H1 (cell line): ENCODE measurements around the gene YAP1. TPM values are rescaled to one million over a fixed set of nuclear protein-coding genes. Genes with fewer than 3 reads are reported as not detected.

ENCODE experiments used
- CTCF ChIA-PET: fragments of 300-600 bp; sonication (Branson Sonifier 250); formaldehyde crosslinking; loops from one replicate; lab custom pipeline; 2021; ENCODE audit not compliant: partially characterized antibody; lab: Charles Lee
- POLR2A ChIA-PET: fragments of 300-600 bp; sonication (Branson Sonifier 250); formaldehyde crosslinking; loops from one replicate; lab custom pipeline; 2021; ENCODE audit warnings: inconsistent platforms; ENCODE audit not compliant: partially characterized antibody; lab: Charles Lee
- DNase-seq, 2 experiments: peaks; one replicate each; pipeline versions ENCODE4 v3.0.0 to v3.0.0-alpha.2; 2010 to 2022; ENCODE audit warnings: low spot score in 2 of 2, low read depth in 1 of 2, mixed read lengths in 1 of 2
- FAIRE-seq: peaks from 2 replicates; lab custom pipeline; 2011; peaks lifted over from hg19 to GRCh38; lab: Jason Lieb, UNC
- H2AFZ ChIP-seq: 2 replicates; pipeline ENCODE4 v1.8.1; 2012; ENCODE audit warnings: low read length, inconsistent platforms
- H2AK5ac ChIP-seq: 2 replicates; pipeline ENCODE4 v1.6.1; 2013; ENCODE audit warnings: low read depth, low read length
- H2BK120ac ChIP-seq: replicated peaks from 2 replicates; pipeline ENCODE3; 2013; ENCODE audit warnings: low read depth, low read length, inconsistent platforms
- H2BK12ac ChIP-seq: 2 replicates; pipeline ENCODE4 v1.6.1; 2013; ENCODE audit warnings: low read depth, low read length
- H2BK15ac ChIP-seq: 2 replicates; pipeline ENCODE4 v1.6.1; 2013; ENCODE audit warnings: low read length
- H2BK20ac ChIP-seq: 2 replicates; pipeline ENCODE4 v1.6.1; 2013; ENCODE audit warnings: low read length
- H2BK5ac ChIP-seq: 2 replicates; pipeline ENCODE4 v1.6.1; 2013; ENCODE audit warnings: low read depth, low read length
- H3K14ac ChIP-seq: 2 replicates; pipeline ENCODE4 v1.6.1; 2013; ENCODE audit warnings: inconsistent platforms; ENCODE audit not compliant: insufficient read length
- H3K18ac ChIP-seq: 2 replicates; pipeline ENCODE4 v1.6.1; 2013; ENCODE audit warnings: low read length; ENCODE audit errors: extremely low read depth
- H3K23ac ChIP-seq: 2 replicates; pipeline ENCODE4 v1.6.1; 2013; ENCODE audit warnings: inconsistent platforms; ENCODE audit not compliant: insufficient read length
- H3K23me2 ChIP-seq: 2 replicates; pipeline ENCODE4 v1.6.1; 2013; ENCODE audit warnings: low read depth, low read length
- H3K27ac ChIP-seq: 2 replicates; pipeline ENCODE4 v1.6.1; 2011; ENCODE audit warnings: low read depth, low read length, inconsistent platforms
- H3K27me3 ChIP-seq, 4 experiments: replicated peaks in 1 of 4; 1 replicate in 1 of 4; 2 replicates in 3 of 4; pipeline versions ENCODE4 v1.6.1 to v1.8.1; 2011 to 2013; ENCODE audit warnings: low read length in 3 of 4, mild to moderate bottlenecking in 3 of 4, inconsistent platforms in 2 of 4, mixed read lengths in 2 of 4, moderate library complexity in 1 of 4; ENCODE audit not compliant: control insufficient read depth in 3 of 4, insufficient read depth in 3 of 4; ENCODE audit errors: extremely low read depth in 1 of 4
- H3K36me3 ChIP-seq, 4 experiments: 2 replicates each; pipeline versions ENCODE4 v1.6.1 to v1.8.1; 2011 to 2013; ENCODE audit warnings: mild to moderate bottlenecking in 4 of 4, low read length in 3 of 4, moderate library complexity in 2 of 4, control low read depth in 1 of 4, inconsistent platforms in 1 of 4; ENCODE audit not compliant: insufficient read depth in 4 of 4, control insufficient read depth in 2 of 4
- H3K4ac ChIP-seq: replicated peaks from 2 replicates; pipeline ENCODE3; 2013; ENCODE audit warnings: low read length, low read depth, mixed read lengths, inconsistent platforms; ENCODE audit not compliant: insufficient read length
- H3K4me1 ChIP-seq, 4 experiments: replicated peaks in 1 of 4; 1 replicate in 1 of 4; 2 replicates in 3 of 4; pipeline versions ENCODE4 v1.6.1 to v1.8.1; 2011 to 2013; ENCODE audit warnings: low read length in 3 of 4, inconsistent platforms in 2 of 4, mixed read lengths in 1 of 4; ENCODE audit not compliant: insufficient read depth in 4 of 4, control insufficient read depth in 3 of 4
- H3K4me2 ChIP-seq, 2 experiments: 2 replicates each; pipeline versions ENCODE4 v1.6.1 to v1.8.1; 2011 to 2013; ENCODE audit warnings: low read depth in 2 of 2, low read length in 2 of 2, control low read depth in 1 of 2, inconsistent platforms in 1 of 2, mild to moderate bottlenecking in 1 of 2; ENCODE audit not compliant: insufficient read depth in 1 of 2
- H3K4me3 ChIP-seq, 4 experiments: fragments of 200-600, 300-600 bp in 1 of 4; sonication (generic), shearing (Covaris generic), sonication (Bioruptor Twin) in 1 of 4; 2 replicates each; pipeline versions ENCODE4 v1.5.1 to v1.8.1; 2011 to 2016; ENCODE audit warnings: low read length in 4 of 4, low read depth in 3 of 4, control low read depth in 2 of 4, inconsistent platforms in 2 of 4, mild to moderate bottlenecking in 2 of 4, mixed read lengths in 1 of 4, moderate library complexity in 1 of 4; ENCODE audit not compliant: insufficient read depth in 2 of 4; ENCODE audit errors: extremely low read depth in 1 of 4
- H3K56ac ChIP-seq: replicated peaks from 2 replicates; pipeline ENCODE3; 2013; ENCODE audit warnings: low read depth, mild to moderate bottlenecking, mixed read lengths, low read length, inconsistent platforms; ENCODE audit not compliant: insufficient read length
- H3K79me1 ChIP-seq: 2 replicates; pipeline ENCODE4 v1.6.1; 2013; ENCODE audit warnings: low read depth, low read length, control low read depth
- H3K79me2 ChIP-seq, 2 experiments: 2 replicates each; pipeline versions ENCODE4 v1.6.1 to v1.8.1; 2012 to 2013; ENCODE audit warnings: low read length in 2 of 2, mild to moderate bottlenecking in 2 of 2, inconsistent platforms in 1 of 2; ENCODE audit not compliant: insufficient read depth in 2 of 2, control insufficient read depth in 1 of 2
- H3K9ac ChIP-seq, 4 experiments: replicated peaks in 1 of 4; 1 replicate in 1 of 4; 2 replicates in 3 of 4; pipeline versions ENCODE4 v1.6.1 to v1.8.1; 2011 to 2013; ENCODE audit warnings: low read depth in 3 of 4, low read length in 3 of 4, control low read depth in 2 of 4, mild to moderate bottlenecking in 2 of 4, moderate library complexity in 2 of 4, inconsistent platforms in 1 of 4; ENCODE audit errors: extremely low read depth in 1 of 4
- H3K9me3 ChIP-seq, 2 experiments: 2 replicates each; pipeline versions ENCODE4 v1.6.1 to v1.8.1; 2012 to 2013; ENCODE audit warnings: mild to moderate bottlenecking in 2 of 2, moderate library complexity in 2 of 2, control low read depth in 1 of 2, inconsistent platforms in 1 of 2, low read depth in 1 of 2, low read length in 1 of 2, mixed read lengths in 1 of 2; ENCODE audit not compliant: insufficient read depth in 2 of 2
- H4K20me1 ChIP-seq, 2 experiments: replicated peaks in 1 of 2; 2 replicates each; pipeline versions ENCODE3 to v1.8.1; 2011 to 2013; ENCODE audit warnings: inconsistent platforms in 2 of 2, low read length in 2 of 2, mild to moderate bottlenecking in 1 of 2; ENCODE audit not compliant: insufficient read depth in 2 of 2, control insufficient read depth in 1 of 2
- H4K5ac ChIP-seq: 2 replicates; pipeline ENCODE4 v1.6.1; 2013; ENCODE audit warnings: low read length, low read depth, mixed read lengths, inconsistent platforms; ENCODE audit not compliant: insufficient read length
- H4K8ac ChIP-seq: 2 replicates; pipeline ENCODE4 v1.8.0; 2013; ENCODE audit warnings: mild to moderate bottlenecking, moderate library complexity, low read length, inconsistent platforms; ENCODE audit not compliant: insufficient read depth; ENCODE audit errors: extremely low read depth
- H4K91ac ChIP-seq: replicated peaks from 2 replicates; pipeline ENCODE3; 2013; ENCODE audit warnings: low read length, mixed read lengths, inconsistent platforms; ENCODE audit not compliant: insufficient read length
- BCL11A ChIP-seq, 2 experiments: IDR thresholded peaks; one replicate each; pipeline ENCODE4 v1.6.1; 2011; ENCODE audit warnings: low read depth in 2 of 2, low read length in 2 of 2, mild to moderate bottlenecking in 2 of 2
- CBX5 ChIP-seq: fragments of 300-800, 300-1000 bp; sonication (generic); IDR thresholded peaks from 2 replicates; pipeline ENCODE4 v1.7.1; 2016; ENCODE audit warnings: antibody characterized with exemption, low read length, low read depth
- CHD1 ChIP-seq: IDR thresholded peaks from 2 replicates; pipeline ENCODE4 v1.6.1; 2012; ENCODE audit warnings: low read depth, low read length, improper control_type of control experiment
- CTBP2 ChIP-seq: IDR thresholded peaks from 2 replicates; pipeline ENCODE4 v1.7.0; 2011; ENCODE audit warnings: borderline replicate concordance, mild to moderate bottlenecking, moderate library complexity, mixed read lengths, low read length; ENCODE audit not compliant: insufficient read depth, insufficient read length
- JUND ChIP-seq: IDR thresholded peaks from 2 replicates; pipeline ENCODE4 v1.6.1; 2011; ENCODE audit warnings: mild to moderate bottlenecking, improper control_type of control experiment, low read length
- MAX ChIP-seq: IDR thresholded peaks from 2 replicates; pipeline ENCODE4 v1.6.1; 2012; ENCODE audit warnings: inconsistent platforms
- PHF8 ChIP-seq: fragments of 200-600 bp; sonication (generic); conservative IDR thresholded peaks from 2 replicates; pipeline ENCODE4 v1.7.1; 2012; ENCODE audit warnings: low read depth, mild to moderate bottlenecking, inconsistent platforms, low read length, moderate library complexity
- POLR2AphosphoS5 ChIP-seq: IDR thresholded peaks from 2 replicates; pipeline ENCODE4 v1.6.1; 2011; ENCODE audit warnings: low read depth, low read length
- RXRA ChIP-seq: IDR thresholded peaks from 2 replicates; pipeline ENCODE4 v1.6.1; 2011; ENCODE audit warnings: low read depth, mild to moderate bottlenecking, low read length, moderate library complexity; ENCODE audit not compliant: insufficient read depth
- TAF1 ChIP-seq: IDR thresholded peaks from 2 replicates; pipeline ENCODE4 v1.6.1; 2011; ENCODE audit warnings: mild to moderate bottlenecking, low read depth, low read length
- TAF7 ChIP-seq: optimal IDR thresholded peaks from 2 replicates; pipeline ENCODE3; 2011; ENCODE audit warnings: low read depth, mild to moderate bottlenecking, inconsistent platforms, low read length, moderate library complexity, borderline replicate concordance
- ZNF274 ChIP-seq: IDR thresholded peaks from 2 replicates; pipeline ENCODE4 v1.7.0; 2012; ENCODE audit warnings: low read length, borderline replicate concordance; ENCODE audit errors: extremely low read depth
- WGBS, 2 experiments: shearing (Covaris generic) in 1 of 2; methylation state at CpG; one replicate each; pipeline versions ENCODE4 v1.1.6 to v1.1.7; 2013 to 2015; ENCODE audit warnings: low lambda C conversion rate in 2 of 2, mixed read lengths in 2 of 2, inconsistent platforms in 1 of 2, low coverage in 1 of 2, missing lambda C conversion rate in 1 of 2; ENCODE audit not compliant: insufficient replicate concordance in 2 of 2, insufficient coverage in 1 of 2, insufficient read length in 1 of 2; ENCODE audit errors: extremely low coverage in 1 of 2, missing lambda C conversion rate in 1 of 2; 5-methylcytosine and 5-hydroxymethylcytosine counted together
- polyA plus RNA-seq, 7 experiments: library from polyadenylated mRNA; depleted of rRNA in 3 of 7; stranded (reverse) in 5 of 7; unstranded in 2 of 7; fragments of >200 nt in 5 of 7; fragments of 200-250 nt in 2 of 7; gene quantifications; 1 replicate in 5 of 7; 2 replicates in 1 of 7; 4 replicates in 1 of 7; pipeline versions ENCODE4 v1.2.1 to v1.2.3, GENCODE V29; 2011 to 2013; ENCODE audit warnings: missing spikeins in 2 of 7, mixed read lengths in 2 of 7
- total RNA-seq: library from RNA; stranded (reverse); fragmentation: NEBNext Ultra II Directional; extraction: Animal tissue kit (Norgen Biotek cat#: 25700); gene quantifications from 2 replicates; pipeline ENCODE4 v1.2.1, GENCODE V29; 2021

YAP1 gene
- total and polyA plus RNA-seq, 2 of the 8 experiments (the other 6 are each of a cell fraction or from before 2014, with no cell fraction given), result 62.0 to 108 TPM

GRCh38 chr11:102172127-102172848, 62.0 kb downstream of the YAP1 start:
- no peaks in the 10 kb centered on the region for H3K23me2 ChIP-seq
- TF ChIP-seq MAX (no peak), RXRA (no peak), CBX5 (no peak), ZNF274 (no peak), JUND (no peak), TAF1 (no peak), CHD1 (no peak), POLR2AphosphoS5 (no peak), BCL11A (IDR thresholded peaks at IDR 0.05; ENCODE audit: low read depth in 2 of 2, low read length in 2 of 2) (no peak), CTBP2 (no peak), TAF7 (no peak), PHF8 (no peak)

More at GRCh38 chr11:102172127-102172848, 62.0 kb downstream of the YAP1 start:
- no peak overlapping the region for H3K18ac ChIP-seq
- no peak overlapping the region for H3K4ac ChIP-seq
- no peak overlapping the region for H2AFZ ChIP-seq
- H3K4me3 ChIP-seq, result no peak overlapping the region
- H2AK5ac ChIP-seq, result no peak overlapping the region
- ChIA-PET POLR2A (interaction anchor here (0.5 to 1.1 kb wide), 2 partner anchors 10 to 43 kb away, joined by 3 read pairs; no protein-coding TSS in a partner anchor), CTCF (interaction anchor here (0.6 kb wide), 2 partner anchors 12 to 47 kb away, joined by 3 read pairs; no protein-coding TSS in a partner anchor)
- no peak for FAIRE-seq
- no peak overlapping the region for H2BK15ac ChIP-seq
- H3K14ac ChIP-seq, result no peak overlapping the region
- no peak overlapping the region for H3K23ac ChIP-seq
- H2BK20ac ChIP-seq, result no peak overlapping the region
- H2BK12ac ChIP-seq, result no peak overlapping the region
- H4K20me1 ChIP-seq, result no peaks in the 10 kb centered on the region
- H3K4me2 ChIP-seq, result no peak overlapping the region
- no peak overlapping the region for H4K5ac ChIP-seq
- H3K56ac ChIP-seq, result no peak overlapping the region
- DNase-seq, result no peak
- no peak overlapping the region for H4K8ac ChIP-seq
- peaks cover 0 to 34% of the 10 kb centered on the region in 2 experiments; a peak in 2 of 4 replicates for H3K79me2 ChIP-seq
- H3K4me1 ChIP-seq, result no peaks in the 10 kb centered on the region
- H3K9me3 ChIP-seq, result no peaks in the 10 kb centered on the region
- H2BK120ac ChIP-seq, result no peak overlapping the region
- H3K9ac ChIP-seq, result no peak overlapping the region
- no peak overlapping the region for H4K91ac ChIP-seq
- WGBS, 2 experiments, result 85% methylated on average over 3 of the region's 6 CpGs; no CpG with 5 or more reads in 1 of the 2 experiments
- peaks cover 0 to 6% (median 3%) of the 10 kb centered on the region in 4 experiments; a peak in 3 of 8 replicates for H3K36me3 ChIP-seq
- H2BK5ac ChIP-seq, result no peak overlapping the region
- peaks cover 2% of the 10 kb centered on the region; the same call in 1 of the 2 replicates for H3K79me1 ChIP-seq
- no peak overlapping the region for H3K27ac ChIP-seq
- peaks cover 0 to 2% (median 0%) of the 10 kb centered on the region in 4 experiments; a peak in 2 of 7 replicates for H3K27me3 ChIP-seq
